ENCODE measurements around the gene FGFR2.
"Not testable (repeated sequence)": the region's sequence is repeated elsewhere in the genome, so short reads cannot be mapped to it uniquely, and the experiment has no call there.

The FGFR2 gene

DNA sequence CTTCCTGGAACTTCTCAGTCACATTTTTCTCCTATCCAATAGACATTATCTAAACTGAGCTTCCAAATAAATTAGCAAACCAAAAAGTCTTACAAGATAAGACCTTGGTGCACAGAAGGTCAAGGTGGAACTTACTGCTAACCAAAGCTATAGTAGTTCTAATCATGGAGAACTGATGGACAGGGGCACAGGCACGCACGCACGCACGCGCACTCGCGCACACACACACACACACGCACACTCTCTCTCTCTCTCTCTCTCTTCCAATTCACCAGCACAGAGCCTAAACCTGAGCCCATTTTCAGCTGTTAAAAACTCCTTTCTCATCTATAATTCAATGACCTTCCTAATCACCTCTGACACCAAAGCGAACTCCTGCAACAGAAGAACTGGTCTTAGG is 7.5 kb downstream of the FGFR2 start:
- DNase-seq (ENCODE audit: low spot score) = no peak

DNA sequence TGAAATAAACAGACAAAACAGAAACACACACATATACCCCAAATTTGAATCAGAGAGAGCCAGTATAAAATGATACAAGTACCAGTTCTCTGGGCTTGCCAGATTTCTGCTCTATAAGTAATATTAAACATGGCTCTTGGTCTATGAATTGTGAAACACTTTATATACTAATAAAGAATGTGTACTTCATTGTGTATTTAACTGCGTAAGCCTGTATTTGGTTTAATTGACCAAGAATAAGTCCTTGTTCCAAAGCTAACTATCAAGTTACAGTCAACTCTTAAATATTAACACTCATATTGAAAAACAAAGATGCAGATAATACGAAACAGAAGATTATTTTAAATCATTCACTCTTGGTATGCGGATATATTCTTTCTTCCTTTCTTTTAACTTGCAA is 8.7 kb downstream of the FGFR2 start:
- DNase-seq (ENCODE audit: low spot score) = no peak

DNA sequence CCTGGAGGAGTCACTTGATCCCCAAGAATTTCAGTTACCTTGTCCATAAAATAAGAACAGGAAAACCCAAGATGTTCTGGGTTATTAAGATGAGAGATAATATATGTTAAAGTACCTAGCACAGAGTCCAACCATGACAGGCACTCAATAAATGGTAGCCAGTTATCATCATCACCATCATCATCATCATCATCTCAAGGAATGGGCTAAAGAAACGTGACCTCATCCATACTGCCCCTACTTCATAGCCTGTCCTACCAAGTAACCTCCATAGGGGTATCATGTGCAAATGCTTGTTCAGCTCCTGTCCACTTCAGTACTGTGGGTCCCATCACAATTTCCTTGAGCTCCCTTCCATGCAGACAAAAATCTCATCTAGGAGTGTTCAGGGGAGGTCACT is 14.4 kb downstream of the FGFR2 start:
- no peak for DNase-seq (ENCODE audit: low spot score)

DNA sequence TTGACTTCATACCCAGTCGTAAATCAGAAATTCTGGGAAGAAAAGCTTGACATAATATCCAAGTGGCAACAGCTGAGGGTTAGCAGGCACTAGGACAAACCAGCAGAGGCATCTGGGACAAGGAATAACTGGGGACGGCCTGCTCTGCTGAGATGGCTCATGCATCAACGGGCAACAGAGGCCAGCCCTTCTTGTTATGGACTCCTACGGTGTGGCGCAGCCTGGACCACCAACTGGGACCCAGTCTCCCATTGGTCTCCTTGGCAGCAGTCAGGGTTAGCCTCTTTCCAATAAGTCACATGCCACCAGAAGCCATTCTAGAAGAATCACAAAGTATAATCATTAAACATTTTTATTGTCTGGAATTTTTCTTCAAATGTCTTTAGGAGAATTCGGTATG is 15.0 kb downstream of the FGFR2 start:
- no peak for DNase-seq (ENCODE audit: low spot score)

DNA sequence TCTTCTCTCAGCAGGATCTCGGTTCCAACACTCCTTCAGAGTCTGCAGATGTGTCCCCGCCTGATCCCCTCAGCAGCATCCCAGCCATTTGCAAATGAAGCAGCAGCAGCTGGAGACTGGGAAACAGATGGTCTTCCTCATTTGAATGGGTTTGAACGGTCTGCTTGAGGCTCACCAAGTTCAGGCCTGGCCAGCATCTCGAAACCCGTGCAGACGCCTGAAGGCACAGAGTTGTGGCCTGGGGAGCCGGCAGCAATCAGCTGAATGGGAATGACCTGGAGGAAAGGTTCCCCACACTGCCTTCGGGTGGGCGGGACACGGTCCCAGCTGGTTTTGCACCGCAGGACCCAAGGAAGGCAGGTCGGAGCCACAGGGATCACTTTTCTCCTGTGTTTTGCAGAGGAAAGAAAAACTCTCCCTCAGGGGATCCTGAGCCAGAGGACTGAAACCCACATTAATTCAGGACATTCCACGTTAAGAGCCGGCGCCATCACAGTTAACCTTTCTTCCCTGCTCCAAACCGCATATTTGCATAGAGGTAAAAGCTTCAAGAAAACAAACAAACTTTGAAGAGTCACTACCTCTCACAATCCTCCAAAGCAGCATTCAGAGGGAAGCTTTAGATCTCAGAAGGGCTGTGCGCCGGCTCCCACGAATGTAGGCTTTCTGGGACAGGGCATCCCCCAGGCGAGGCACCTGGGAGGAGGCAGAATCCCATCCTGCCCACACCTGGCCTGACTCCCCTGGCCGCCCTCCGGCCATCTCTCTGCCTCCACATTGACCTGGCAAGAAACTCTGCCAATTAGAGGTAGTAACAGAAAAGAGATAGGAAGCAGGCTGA is 17.7 kb downstream of the FGFR2 start:
- no peak for DNase-seq (ENCODE audit: low spot score)

DNA sequence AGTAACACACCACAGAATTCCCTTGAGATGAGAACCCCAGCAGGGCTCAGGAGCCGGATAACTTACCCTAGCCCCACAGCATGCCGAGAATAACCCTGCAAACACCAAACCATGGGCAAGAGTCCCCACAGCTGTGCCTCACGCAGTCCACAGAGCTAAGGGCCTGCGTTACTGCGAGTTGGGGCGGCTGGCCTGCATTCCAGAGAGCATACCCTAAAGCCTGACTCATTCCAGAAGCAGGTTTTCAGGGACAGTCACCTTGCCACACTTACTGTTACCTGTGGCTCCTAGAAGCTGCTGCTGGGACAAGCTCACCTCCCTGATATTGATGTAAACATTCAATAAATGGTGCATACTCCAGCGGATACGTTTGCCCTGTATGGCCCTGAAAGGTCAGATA is 18.6 kb downstream of the FGFR2 start:
- no peak for DNase-seq (ENCODE audit: low spot score)

DNA sequence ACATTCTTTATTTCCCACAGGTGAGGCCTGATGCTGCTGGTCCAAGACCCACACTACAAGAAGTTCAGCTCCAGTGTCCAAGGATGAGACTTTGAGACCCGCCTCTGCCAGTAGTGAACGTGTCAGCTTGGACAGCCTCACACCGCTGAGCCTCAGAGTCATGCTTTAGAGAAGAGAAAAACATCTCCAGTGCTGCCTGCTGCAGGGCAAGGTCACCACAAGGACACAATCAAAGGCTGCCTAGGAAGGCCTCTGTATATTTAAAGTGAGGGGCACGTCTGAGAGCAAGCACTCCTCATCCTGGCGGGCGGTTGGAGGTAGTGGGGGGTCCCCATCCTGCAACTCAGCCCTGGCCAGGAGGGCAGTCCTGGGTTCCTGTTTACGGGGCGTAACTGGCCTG is 19.3 kb downstream of the FGFR2 start:
- DNase-seq (ENCODE audit: low spot score) = no peak

DNA sequence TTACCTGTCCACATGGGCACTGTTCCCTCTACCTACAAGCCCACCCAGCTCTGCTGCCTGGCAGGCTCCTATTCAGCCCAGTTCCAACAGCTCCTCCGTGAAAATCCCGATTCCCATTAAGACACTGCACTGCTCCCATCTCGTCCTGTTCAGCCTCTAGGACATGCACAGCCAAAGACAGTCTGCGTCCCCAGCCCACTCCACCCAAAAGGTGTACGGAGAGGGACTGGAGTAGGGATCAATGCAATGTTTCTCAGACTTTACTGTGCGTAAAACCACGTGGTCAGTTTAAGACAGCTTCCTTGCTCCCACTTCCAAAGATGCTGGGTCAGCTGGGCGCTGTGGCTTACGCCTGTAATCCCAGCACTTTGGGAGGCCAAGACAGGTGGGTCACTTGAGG is 19.9 kb downstream of the FGFR2 start:
- DNase-seq (ENCODE audit: low spot score) = no peak

DNA sequence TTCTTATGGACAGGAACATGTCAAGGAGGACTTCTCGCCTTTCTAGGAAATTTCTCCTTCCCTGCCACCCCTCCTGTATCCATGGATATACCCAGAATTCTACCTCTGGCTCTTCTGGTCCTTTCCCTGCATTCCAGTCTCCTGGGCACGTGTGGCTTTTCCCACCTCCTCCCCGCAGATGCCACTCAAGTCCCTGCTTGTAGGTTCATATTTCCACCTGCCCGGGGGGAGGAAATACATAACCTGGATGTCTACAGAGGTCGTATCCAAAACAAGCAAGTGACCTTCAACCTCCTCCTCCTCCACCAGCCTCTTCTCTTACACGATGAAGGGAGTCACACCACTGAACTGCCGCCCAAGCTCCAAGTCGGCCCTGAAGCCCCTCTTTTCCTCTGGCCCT is 20.7 kb downstream of the FGFR2 start:
- DNase-seq (ENCODE audit: low spot score) = no peak

DNA sequence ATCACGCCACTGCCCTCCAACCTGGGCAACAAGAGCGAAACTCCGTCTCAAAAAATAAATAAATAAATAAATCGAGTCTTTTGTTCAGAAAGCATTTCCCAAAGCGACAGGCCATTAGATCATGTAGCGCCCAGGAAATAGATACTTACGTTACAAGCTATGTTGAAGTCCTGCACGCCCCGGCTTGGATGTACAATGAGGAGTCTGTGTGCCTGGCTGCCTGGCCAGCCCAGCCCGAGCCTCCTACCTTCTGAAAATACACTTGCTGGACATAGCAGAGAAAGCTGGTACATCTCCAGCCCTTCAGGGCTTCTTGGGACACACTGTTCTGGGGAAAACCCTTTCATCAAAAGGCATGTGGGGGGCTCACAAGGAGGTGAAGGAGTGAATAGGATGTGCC is 22.1 kb downstream of the FGFR2 start:
- DNase-seq (ENCODE audit: low spot score) = no peak

DNA sequence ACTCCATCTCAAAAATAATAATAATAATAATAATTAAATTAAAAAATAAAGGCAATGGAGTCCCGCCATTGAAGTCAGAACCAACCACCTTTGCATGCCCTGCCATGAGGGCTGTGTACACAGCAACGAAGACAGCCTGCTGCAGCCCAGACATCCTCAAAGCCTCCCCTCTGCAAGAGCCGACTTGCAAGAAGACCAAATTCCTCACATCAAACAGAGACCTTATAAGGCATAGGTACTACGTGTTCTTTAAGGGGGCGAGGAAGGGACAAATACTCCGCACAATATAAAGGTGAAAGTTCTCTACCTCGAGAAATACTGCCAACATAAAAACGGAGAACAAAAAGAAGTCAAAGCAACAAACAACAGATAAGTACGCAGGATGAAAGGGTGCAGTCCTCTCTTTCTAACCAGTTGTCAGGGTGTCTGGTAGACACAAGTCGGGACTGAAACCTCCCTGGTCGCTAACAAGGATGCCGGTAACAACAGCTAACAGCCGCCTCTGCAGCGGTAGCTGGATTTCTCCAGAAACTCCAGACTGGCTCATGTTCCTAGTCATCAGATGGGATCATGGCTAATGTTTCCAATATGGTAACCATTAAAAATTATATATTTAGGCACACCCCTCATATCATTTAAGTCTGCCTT is 23.6 kb downstream of the FGFR2 start:
- no peak for DNase-seq (ENCODE audit: low spot score)

DNA sequence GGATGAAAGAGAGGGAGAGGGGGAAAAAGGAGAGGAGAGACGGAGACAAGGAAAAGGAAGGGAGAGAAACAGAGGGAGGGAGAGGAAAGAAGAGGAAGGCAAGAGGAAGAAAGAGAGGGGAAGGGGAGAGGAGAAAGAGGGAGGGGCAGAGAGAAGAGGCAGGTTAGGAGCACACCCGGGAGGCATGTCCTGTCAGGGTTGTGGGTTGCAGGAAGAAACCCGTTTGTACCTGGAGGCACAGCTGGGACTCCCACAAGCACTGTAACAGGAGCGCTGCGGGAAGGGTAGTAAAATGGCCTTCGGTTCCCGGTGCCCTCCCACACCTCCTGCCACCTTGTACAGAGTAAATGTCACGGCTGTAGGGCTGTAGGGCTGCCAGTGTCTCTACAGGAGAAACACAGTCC is 24.7 kb downstream of the FGFR2 start:
- no peak for DNase-seq (ENCODE audit: low spot score)

DNA sequence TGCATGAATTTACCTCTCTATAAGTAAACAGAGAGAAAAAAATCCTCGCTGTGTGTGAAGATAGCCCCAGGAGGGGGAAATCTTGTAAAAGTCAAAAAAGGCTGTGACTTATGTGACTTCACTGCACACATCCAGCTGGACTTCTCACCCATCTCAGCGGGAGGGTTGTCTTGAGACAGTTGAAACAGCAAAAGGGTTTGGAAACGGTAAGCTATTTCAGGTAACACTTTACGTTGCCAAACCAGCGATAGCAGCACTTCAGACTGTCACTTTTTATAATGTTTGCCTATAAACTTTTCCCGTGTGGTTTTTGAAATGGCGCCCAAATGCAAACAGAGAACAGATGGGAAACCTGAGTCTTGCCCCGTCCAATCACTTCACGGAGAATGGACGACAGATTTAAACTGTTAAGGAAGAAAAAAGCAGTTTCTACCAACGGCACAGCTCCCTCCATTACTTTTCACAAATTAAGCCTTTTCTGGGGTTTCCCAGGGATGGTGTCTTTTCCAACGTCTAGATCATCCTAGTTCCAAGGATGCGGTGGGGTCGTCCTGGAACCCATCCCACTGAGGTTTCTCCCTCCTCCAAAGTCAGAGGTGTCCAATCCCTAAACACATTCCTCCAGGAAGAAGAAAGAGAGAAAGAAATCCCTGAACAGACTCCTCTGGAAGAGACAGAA is 25.2 kb downstream of the FGFR2 start:
- no peak for DNase-seq (ENCODE audit: low spot score)

DNA sequence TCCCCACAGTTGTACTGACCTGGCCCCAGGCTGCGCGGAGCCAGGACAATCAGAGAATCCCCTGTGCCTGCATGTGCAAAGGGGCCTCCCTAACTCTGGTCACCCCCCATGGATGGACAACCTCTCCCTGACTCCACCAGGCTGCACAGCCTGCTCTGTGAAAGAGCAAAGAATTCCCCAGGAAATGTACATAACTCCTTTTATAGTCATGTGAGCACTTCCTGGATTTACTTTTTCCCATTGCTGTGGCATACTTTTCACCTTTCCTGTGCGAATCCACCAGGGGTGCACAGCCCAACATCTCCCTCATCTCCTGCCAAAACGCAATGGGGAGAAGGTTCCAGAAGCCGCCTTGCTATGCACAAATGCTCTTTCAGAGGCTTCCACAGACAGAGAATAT is 27.9 kb downstream of the FGFR2 start:
- DNase-seq (ENCODE audit: low spot score) = no peak

DNA sequence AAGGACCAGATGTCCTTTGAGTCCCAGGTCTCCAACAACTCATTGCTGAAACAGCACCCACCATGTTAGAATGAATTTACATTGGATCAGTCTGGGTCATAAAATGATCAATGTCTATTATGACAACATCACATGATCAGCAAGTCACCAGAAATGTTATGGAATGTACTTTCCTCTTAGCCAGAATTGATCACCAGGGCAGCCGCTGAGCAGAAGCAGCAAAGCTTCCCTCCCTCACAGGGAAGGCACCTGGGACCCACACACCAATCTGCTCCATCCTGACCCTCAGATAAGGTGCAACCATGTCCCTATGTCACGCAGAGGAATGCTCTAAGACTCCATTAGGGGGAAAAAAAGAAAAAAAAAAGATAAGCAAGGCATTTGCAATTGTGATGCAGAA is 30.0 kb downstream of the FGFR2 start:
- DNase-seq (ENCODE audit: low spot score) = no peak

DNA sequence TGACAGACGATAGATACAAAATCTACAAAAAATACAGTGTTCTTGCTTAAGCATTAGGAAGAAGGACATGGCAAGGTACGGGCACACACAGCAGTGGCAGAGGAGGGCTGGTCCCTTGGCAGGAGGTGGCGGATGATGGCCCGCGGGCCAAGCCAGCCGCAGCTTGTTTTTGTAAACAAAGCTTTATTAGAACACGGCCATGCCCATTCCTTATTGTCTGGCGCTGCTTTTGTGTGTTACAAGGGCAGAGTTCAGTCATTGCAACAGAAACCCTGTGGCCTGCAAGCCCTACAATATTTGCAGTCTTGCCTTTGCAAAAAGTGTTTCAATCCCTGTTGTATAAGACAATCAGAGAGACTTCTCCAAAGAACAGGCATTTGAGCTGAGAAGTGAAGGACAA is 30.7 kb downstream of the FGFR2 start:
- no peak for DNase-seq (ENCODE audit: low spot score)

DNA sequence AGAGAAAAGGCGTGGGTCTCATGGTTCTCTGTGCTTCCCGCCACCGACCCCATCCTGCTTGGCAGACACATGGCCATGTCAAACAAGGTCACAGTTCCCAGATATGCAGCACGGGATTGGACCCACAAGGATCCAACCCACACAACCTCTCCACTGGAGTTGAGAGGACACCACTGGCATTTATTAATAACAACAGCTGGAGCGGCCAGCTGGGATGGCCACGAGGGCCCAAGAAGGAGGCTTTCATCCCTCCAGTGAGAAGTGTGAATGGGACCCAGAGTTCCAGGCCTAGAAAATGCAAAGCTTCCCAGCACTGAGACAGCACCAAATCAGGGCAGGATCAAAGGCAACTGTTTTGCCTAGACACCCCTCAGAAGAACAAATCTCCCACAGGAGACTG is 31.5 kb downstream of the FGFR2 start:
- no peak for DNase-seq (ENCODE audit: low spot score)

DNA sequence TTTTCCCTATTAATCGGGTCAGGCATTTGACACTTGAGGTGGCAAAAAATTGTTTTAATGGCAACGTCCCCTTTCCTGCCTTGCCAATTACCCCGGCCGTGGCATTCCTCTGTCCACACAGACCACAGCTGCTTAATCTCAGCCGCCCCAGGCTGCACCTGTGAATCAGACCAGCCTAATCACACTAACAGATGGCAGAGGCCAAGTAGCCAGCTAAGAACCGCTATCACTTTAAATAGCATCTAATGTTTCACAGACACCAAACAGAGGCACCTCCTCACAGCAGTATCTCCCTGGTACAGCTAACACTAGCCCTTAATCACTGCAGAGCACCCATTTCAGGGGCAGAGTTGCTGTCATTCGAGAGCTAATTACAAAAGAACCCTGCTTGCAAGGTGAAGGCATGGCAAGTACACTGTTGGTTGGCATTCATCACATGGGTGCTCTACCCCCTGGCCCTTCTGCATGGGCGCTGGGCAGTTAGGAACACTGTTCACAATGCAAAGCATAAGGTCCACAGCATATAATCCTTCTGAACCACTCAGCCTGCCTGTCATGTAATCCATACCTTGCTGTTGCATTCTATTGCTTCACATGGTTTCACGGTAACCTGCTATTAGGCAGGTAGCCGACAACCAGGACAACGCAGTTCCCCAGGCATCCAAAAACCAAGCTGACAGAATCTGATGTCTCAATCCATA is 38.8 kb downstream of the FGFR2 start:
- no peak for DNase-seq (ENCODE audit: low spot score)

DNA sequence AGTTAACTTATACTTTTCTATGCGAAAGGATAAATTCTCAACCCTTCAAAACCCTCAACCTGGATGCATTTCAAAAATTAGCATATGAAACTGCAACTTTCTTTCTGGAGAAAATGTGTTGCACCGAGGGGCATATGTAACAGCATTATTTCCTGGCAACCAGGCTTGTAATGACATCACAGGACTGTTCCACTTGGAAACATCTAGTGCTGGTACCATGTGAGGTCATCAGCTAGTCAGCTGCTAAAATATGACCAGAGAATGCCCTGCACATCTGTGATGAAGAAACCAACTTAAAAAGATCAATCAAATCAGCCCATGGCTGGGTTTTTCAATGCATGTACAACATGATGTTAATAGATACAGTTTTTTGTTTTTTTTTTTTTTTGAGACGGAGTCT is 40.0 kb downstream of the FGFR2 start:
- no peak for DNase-seq (ENCODE audit: low spot score)

DNA sequence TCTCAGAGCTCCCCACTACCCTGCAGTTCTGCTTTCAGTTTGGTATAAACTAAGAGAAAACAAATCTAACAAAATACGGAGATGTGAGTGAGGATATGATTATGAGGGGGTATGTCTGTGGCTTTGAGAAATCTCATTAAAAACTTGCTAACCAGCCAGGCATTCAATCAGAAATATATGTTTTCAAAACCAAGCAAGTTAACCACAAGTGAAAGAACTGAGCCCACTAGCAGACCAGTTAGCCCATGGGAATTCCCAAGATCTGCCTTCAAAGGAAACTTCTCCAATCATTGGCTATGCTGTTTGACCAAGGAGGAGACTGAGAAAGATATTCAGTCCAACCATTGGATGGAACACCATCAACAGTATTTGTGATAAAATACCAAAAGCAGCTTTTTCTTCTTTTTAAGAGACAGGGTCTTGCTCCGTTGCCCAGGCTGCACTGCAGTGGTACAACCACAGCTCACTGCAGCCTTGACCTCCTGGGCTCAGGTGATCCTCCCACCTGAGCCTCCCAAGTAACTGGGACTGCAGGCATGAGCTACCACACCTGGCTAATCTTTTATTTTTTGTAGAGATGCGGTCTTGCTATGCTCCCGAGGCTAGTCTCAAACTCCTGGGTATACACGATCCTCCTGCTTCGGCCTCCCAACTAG is 41.2 kb downstream of the FGFR2 start:
- no peak for DNase-seq (ENCODE audit: low spot score)

DNA sequence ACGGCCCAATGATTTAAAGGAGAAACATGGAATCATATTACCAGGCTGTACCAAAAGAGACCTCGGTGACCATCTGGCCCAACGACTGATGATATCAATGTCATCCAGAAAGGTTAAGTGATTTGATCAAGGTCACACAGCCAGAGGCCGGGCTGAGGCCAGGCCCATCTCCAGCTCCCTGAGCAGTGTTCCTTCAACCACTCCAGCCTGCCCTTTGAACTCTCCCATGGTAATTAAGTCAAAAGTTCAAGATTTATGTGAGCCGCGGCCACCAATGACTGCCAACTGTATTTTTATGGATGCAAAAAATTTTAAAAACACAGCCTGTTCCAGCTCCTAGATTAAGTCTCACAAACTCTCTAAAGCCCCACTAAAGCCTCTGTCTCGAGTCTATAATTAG is 41.8 kb downstream of the FGFR2 start:
- DNase-seq (ENCODE audit: low spot score) = no peak

DNA sequence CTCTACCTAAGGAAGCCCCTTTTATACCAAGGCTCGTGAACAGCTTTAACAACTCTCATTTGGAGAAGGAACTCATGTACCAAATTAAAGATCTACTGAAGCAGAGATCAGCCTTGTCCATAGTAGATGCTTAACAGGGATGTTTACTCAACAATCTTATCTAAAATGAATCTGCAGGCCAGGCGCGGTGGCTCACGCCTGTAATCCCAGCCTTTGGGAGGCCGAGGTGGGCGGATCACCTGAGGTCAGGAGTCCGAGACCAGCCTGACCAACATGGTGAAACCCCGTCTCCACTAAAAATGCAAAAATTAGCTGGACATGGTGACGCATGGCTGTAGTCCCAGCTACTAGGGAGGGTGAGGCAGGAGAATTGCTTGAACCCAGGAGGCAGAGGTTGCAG is 43.3 kb downstream of the FGFR2 start:
- DNase-seq (ENCODE audit: low spot score) = not testable (repeated sequence)
